Measurements from ENCODE around the gene NECAB3. TPM values are rescaled to one million over a fixed set of nuclear protein-coding genes. Genes with fewer than 3 reads are reported as not detected.

The NECAB3 gene
- total and polyA plus RNA-seq, 11 donors: 37.6 to 111 (median 71.8) TPM

DNA sequence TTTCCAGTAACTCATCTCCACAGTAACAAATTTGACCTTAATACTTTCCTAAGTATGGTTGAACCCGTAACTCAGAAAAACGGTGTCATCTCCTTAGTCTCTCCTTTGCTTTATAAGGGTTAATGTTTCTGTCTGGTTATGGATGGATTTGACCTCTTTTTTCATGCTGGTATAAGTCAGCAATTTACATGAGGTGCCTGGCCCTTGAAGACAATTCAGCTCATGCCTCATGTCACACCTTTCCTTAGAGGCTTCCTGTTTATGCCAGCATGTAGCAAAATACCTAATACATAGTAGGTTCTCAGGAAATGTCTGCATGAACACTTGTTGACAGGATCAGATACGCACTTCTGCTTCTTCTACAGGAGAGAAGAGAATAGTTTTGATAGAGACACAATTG lies 49.8 kb downstream of the NECAB3 start:
- WGBS, 4 donors: 82 to 93% (median 90%) methylated on average over 3 of the region's 3 CpGs
- TF ChIP-seq, protein P1, sequence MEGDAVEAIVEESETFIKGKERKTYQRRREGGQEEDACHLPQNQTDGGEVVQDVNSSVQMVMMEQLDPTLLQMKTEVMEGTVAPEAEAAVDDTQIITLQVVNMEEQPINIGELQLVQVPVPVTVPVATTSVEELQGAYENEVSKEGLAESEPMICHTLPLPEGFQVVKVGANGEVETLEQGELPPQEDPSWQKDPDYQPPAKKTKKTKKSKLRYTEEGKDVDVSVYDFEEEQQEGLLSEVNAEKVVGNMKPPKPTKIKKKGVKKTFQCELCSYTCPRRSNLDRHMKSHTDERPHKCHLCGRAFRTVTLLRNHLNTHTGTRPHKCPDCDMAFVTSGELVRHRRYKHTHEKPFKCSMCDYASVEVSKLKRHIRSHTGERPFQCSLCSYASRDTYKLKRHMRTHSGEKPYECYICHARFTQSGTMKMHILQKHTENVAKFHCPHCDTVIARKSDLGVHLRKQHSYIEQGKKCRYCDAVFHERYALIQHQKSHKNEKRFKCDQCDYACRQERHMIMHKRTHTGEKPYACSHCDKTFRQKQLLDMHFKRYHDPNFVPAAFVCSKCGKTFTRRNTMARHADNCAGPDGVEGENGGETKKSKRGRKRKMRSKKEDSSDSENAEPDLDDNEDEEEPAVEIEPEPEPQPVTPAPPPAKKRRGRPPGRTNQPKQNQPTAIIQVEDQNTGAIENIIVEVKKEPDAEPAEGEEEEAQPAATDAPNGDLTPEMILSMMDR (IDR thresholded peaks at IDR 0.05): no peak
- TF ChIP-seq POLR2A (IDR thresholded peaks at IDR 0.05): no peak
- DNase-seq: no peak
- Histone ChIP-seq H3K9me3 (no peaks in the 10 kb centered on the region), H3K4me1 (peaks cover 0 to 6% (median 0%) of the 10 kb centered on the region in 12 donors), H3K4me3 (no peak overlapping the region), H3K27ac (no peak overlapping the region), H3K27me3 (no peaks in the 10 kb centered on the region), H3K36me3 (peaks cover 0 to 93% (median 75%) of the 10 kb centered on the region in 9 donors)
- ATAC-seq: no peak
- intact Hi-C loops (cut with DNase I): no loop called here

DNA sequence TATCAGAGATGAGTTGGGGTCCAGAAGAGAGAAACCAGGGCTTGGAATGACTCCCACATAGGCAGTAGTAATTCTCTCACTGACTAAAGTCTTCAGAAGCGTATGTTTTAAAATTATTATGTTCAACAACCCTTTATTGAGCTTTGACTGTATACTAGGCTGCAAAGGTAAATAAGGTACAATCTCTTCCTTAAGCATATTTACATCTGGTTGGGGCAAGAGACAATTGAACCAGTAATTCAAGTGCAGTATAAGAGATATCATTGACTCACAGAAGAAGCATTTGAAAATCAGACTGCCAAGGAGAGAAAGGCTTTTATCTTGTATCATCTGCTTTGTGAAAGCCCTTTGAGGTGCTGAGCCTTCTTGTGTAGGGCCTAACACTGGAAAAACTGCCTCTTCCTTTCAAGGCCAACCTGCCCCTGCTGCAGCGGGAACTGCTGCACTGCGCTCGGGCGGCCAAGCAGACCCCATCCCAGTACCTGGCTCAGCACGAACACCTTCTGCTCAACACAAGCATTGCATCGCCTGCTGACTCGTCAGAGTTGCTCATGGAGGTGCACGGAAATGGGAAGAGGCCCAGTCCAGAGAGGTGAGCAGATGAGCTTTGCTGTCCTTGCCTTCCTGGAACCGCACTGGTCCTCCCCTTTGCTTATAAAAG lies 51.4 kb downstream of the NECAB3 start:
- intact Hi-C loops (cut with DNase I): no loop called here
- H3K27me3 ChIP-seq: no peaks in the 10 kb centered on the region
- ATAC-seq (no peak), DNase-seq (no peak)
- WGBS, 4 donors: 98 to 100% (median 98%) methylated on average over 10 of the region's 10 CpGs
- peaks cover 0 to 6% (median 0%) of the 10 kb centered on the region in 12 donors for H3K4me1 ChIP-seq
- no peak overlapping the region for H3K4me3 ChIP-seq
- TF ChIP-seq, protein P1 (IDR thresholded peaks at IDR 0.05): no peak
- TF ChIP-seq POLR2A (IDR thresholded peaks at IDR 0.05): no peak
- no peaks in the 10 kb centered on the region for H3K9me3 ChIP-seq
- H3K27ac ChIP-seq: no peak overlapping the region
- H3K36me3 ChIP-seq: peaks cover 0 to 84% (median 60%) of the 10 kb centered on the region in 9 donors

DNA sequence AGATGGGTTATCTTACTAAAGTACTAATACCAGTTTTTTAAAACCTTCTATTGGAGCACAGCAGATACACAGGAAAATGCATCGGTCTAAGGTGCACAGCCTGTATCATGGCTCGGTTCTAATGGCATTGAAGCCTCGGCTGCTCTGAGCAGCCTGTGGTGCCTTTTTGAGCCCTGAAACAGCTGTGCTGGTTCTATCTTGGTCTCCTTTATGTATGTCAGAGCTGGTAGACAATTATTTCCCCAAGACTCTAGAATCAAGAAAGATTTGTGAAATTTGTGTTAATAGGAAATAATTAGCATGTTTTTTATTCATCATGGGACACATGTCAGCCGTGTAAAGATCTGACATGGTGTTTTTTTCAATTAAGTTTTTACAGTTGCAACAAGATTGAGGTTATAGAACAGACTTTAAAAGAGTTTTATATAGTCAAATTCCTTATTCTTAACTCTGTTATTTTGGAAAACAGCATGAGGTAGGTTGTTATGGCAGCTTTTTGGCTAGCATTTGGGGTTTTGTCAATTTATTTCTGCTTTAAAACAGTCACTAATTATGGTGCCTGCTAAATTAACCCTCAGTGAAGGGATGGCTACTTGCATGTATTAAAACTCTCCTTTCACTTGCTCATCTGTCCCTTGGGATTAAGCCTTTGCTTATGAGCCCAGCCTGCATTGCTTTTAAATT lies 52.4 kb downstream of the NECAB3 start:
- DNase-seq (no peak), ATAC-seq (no peak)
- TF ChIP-seq POLR2A (IDR thresholded peaks at IDR 0.05): no peak
- TF ChIP-seq, protein P1 (IDR thresholded peaks at IDR 0.05): no peak
- H3K36me3 ChIP-seq: peaks cover 0 to 84% (median 57%) of the 10 kb centered on the region in 9 donors
- H3K9me3 ChIP-seq: no peaks in the 10 kb centered on the region
- 81 to 89% (median 87%) methylated on average over 4 of the region's 4 CpGs for WGBS, 4 donors
- no peak overlapping the region for H3K27ac ChIP-seq
- H3K4me3 ChIP-seq: no peak overlapping the region
- no peaks in the 10 kb centered on the region for H3K27me3 ChIP-seq
- H3K4me1 ChIP-seq: peaks cover 0 to 6% (median 0%) of the 10 kb centered on the region in 12 donors
- intact Hi-C loops (cut with DNase I): no loop called here

DNA sequence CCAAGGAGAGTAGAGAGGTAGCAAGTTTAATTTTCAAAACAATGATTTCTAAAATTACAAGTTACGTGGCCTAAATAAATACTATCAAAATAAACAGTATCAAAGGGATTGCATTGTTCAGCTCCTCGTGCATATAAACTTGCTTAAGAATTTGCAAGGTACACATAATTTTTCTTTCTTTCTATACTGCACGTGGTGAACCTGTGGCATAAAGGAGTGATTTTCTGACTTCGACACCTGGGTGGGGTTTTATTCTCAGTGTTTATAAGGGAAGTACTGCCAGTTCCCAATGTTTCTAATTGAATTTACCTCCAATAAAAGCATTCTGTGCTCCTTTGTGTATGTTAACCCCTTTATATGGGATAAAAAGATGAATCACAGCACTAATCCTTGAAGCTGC lies 62.2 kb downstream of the NECAB3 start:
- 67 to 84% (median 68%) methylated on average over 4 of the region's 4 CpGs for WGBS, 4 donors
- H3K27ac ChIP-seq: no peak overlapping the region
- no peaks in the 10 kb centered on the region for H3K27me3 ChIP-seq
- ATAC-seq (no peak), DNase-seq (no peak)
- no peaks in the 10 kb centered on the region for H3K9me3 ChIP-seq
- no peak for TF ChIP-seq POLR2A (IDR thresholded peaks at IDR 0.05)
- TF ChIP-seq, protein P1 (IDR thresholded peaks at IDR 0.05): no peak
- H3K36me3 ChIP-seq: peaks cover 0 to 99% (median 73%) of the 10 kb centered on the region in 9 donors
- intact Hi-C loops (cut with DNase I): no loop called here
- H3K4me3 ChIP-seq: no peak overlapping the region
- H3K4me1 ChIP-seq: no peaks in the 10 kb centered on the region

Data from heart left ventricle (tissue), 16 donors.